Body of pancreas (tissue), 4 donors: ENCODE measurements around the gene UGP2. TPM values are rescaled to one million over a fixed set of nuclear protein-coding genes. Genes with fewer than 3 reads are reported as not detected.
"Not testable (repeated sequence)": the region's sequence is repeated elsewhere in the genome, so short reads cannot be mapped to it uniquely, and the experiment has no call there.

Experiments
- ATAC-seq: fragments of 150-250 bp; one replicate; pipeline ENCODE4 v1.9.1; 2016
- DNase-seq, 4 donors: peaks; one replicate each; pipeline ENCODE4 v3.0.0-alpha.2; 2019
- H3K27ac ChIP-seq, 4 donors: fragments of 200-600 bp; sonication (generic); 1 replicate in 3 of 4; 2 replicates in 1 of 4; pipeline versions ENCODE4 v1.5.1 to v1.6.1; 2016 to 2019; ENCODE audit warnings: mild to moderate bottlenecking in 1 of 4, mixed read lengths in 1 of 4, moderate library complexity in 1 of 4
- H3K27me3 ChIP-seq, 2 donors: fragments of 200-600 bp; sonication (generic); one replicate each; pipeline ENCODE4 v1.6.0; 2016; ENCODE audit warnings: mild to moderate bottlenecking in 1 of 2
- H3K36me3 ChIP-seq, 2 donors: fragments of 200-600 bp; sonication (generic); replicated peaks in 1 of 2; 2 replicates each; pipeline ENCODE4 v1.5.1; 2016; ENCODE audit warnings: low read depth in 2 of 2; ENCODE audit not compliant: insufficient read depth in 1 of 2
- H3K4me1 ChIP-seq: fragments of 200-600 bp; sonication (generic); one replicate; pipeline ENCODE4 v1.6.0; 2016
- H3K4me3 ChIP-seq, 2 donors: fragments of 200-600 bp; sonication (generic); 1 replicate in 1 of 2; 2 replicates in 1 of 2; pipeline ENCODE4 v1.5.1; 2016 to 2019
- H3K9me3 ChIP-seq, 3 donors: fragments of 200-600 bp; sonication (generic); 1 replicate in 2 of 3; 2 replicates in 1 of 3; pipeline ENCODE4 v1.5.1; 2016
- POLR2A ChIP-seq, 3 donors: fragments of 450-650 bp; IDR thresholded peaks; one replicate each; pipeline ENCODE4 v1.6.1; 2016; ENCODE audit warnings: antibody characterized with exemption in 3 of 3, mild to moderate bottlenecking in 2 of 3
- WGBS, 2 donors: methylation state at CpG; one replicate each; pipeline ENCODE4 v1.1.5; 2017; 5-methylcytosine and 5-hydroxymethylcytosine counted together
- intact Hi-C: fragments of 100-400 bp; cut with DNase I; formaldehyde crosslinking; loops from one replicate; pipeline ENCODE4 v1.15.1; 2023
- total RNA-seq, 2 donors: library from RNA; depleted of rRNA; stranded (reverse); fragments of >200 nt; gene quantifications; one replicate each; pipeline ENCODE4 v1.1.0, GENCODE V29; 2016
- TF ChIP-seq, protein P1 (sequence below), 7 experiments: fragments of 450-650 bp in 4 of 7; fragments of 200-600 bp in 3 of 7; sonication (generic) in 3 of 7; IDR thresholded peaks; one replicate each; pipeline ENCODE4 v1.5.1; 2016 to 2019; ENCODE audit warnings: antibody characterized with exemption in 7 of 7

The UGP2 gene
- total RNA-seq, 2 donors from 2014 or later = 64.3 to 93.3 TPM

DNA sequence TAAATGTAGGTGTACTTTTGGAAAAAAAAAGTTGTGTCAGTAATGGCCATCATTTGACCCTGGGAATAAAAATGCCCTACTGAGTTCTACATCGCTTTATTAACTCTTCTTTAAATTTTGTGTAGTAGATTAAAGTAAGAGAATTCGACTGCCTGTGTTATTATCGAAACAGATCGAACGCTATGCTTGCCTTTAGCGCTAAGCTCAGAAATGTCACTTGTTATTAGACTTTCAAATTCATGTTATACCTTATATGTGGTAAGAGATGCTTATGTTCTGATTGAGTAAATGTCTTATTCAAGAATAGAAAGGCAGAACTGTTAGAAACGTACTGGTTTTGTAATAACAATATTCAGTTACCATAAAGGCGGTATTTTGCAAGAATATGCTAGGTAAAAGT is 1.4 kb downstream of the UGP2 start:
- no peak for ATAC-seq
- intact Hi-C loops = no loop called here
- Histone ChIP-seq H3K36me3 (no peaks in the 10 kb centered on the region), H3K27ac (peak overlapping the region; percentile 50 to 99 (median 98)), H3K4me3 (peak overlapping the region in 1 of 2 donors; percentile 79), H3K9me3 (no peaks in the 10 kb centered on the region), H3K27me3 (no peaks in the 10 kb centered on the region), H3K4me1 (peaks cover 27% of the 10 kb centered on the region)
- DNase-seq = no peak
- no peak for TF ChIP-seq POLR2A (IDR thresholded peaks at IDR 0.05)
- TF ChIP-seq, protein P1, sequence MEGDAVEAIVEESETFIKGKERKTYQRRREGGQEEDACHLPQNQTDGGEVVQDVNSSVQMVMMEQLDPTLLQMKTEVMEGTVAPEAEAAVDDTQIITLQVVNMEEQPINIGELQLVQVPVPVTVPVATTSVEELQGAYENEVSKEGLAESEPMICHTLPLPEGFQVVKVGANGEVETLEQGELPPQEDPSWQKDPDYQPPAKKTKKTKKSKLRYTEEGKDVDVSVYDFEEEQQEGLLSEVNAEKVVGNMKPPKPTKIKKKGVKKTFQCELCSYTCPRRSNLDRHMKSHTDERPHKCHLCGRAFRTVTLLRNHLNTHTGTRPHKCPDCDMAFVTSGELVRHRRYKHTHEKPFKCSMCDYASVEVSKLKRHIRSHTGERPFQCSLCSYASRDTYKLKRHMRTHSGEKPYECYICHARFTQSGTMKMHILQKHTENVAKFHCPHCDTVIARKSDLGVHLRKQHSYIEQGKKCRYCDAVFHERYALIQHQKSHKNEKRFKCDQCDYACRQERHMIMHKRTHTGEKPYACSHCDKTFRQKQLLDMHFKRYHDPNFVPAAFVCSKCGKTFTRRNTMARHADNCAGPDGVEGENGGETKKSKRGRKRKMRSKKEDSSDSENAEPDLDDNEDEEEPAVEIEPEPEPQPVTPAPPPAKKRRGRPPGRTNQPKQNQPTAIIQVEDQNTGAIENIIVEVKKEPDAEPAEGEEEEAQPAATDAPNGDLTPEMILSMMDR (IDR thresholded peaks at IDR 0.05) = no peak
- WGBS, 2 donors = 45 to 48% methylated on average over 8 of the region's 8 CpGs

DNA sequence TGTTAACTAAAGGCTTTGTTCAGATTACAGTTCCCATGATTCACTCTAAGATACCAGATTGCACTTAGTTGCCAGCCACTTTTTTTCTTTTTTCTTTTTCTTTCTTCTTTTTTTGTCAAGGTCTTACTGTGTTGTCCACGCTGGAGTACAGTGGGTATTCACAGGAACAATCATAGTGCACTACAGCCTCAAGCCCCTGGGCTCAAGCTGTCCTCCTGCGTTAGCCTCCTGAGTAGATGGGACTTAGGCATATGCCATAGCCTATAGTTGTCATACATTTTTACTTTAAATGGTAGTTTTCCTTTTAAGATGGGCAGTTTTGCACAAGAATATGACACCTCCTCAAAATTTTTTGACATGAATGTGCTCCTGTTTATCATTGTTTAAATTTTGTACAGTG is 2.1 kb downstream of the UGP2 start:
- H3K4me1 ChIP-seq = peaks cover 34% of the 10 kb centered on the region

DNA sequence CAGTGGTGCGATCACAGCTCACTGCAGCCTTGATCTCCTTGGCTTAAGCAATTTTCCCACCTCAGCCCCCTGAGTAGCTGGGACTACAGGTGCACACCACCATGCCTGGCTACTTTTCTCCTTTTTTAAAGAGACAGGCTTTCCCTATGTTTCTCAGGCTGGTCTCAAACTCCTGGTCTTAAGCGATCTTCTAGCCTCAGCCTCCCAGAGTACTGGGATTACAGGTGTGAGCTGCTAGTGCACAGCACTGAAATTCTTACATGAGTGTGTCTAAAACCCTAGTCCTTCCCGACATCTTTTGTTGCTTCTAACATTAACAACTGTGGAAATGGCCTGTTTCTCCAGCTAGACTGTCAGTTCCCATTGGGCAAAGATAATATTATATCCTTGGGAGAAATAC is 2.9 kb downstream of the UGP2 start:
- H3K36me3 ChIP-seq = no peaks in the 10 kb centered on the region
- WGBS, 2 donors = 73 to 76% methylated on average over 3 of the region's 3 CpGs
- H3K27ac ChIP-seq = no peak overlapping the region
- no peak for TF ChIP-seq POLR2A (IDR thresholded peaks at IDR 0.05)
- TF ChIP-seq, protein P1 (IDR thresholded peaks at IDR 0.05) = no peak
- no peak overlapping the region for H3K4me3 ChIP-seq
- ATAC-seq = no peak
- DNase-seq = no peak
- peaks cover 42% of the 10 kb centered on the region for H3K4me1 ChIP-seq
- no peaks in the 10 kb centered on the region for H3K27me3 ChIP-seq
- H3K9me3 ChIP-seq = no peaks in the 10 kb centered on the region
- intact Hi-C loops = no loop called here

More for the DNA sequence above, 2.1 kb downstream of the UGP2 start:
- H3K36me3 ChIP-seq = no peaks in the 10 kb centered on the region
- H3K27ac ChIP-seq = peak overlapping the region in 1 of 4 donors; percentile 98
- H3K27me3 ChIP-seq = no peaks in the 10 kb centered on the region
- 77 to 80% methylated on average over 2 of the region's 2 CpGs for WGBS, 2 donors
- no peak for ATAC-seq
- no peak overlapping the region for H3K4me3 ChIP-seq
- H3K9me3 ChIP-seq = no peaks in the 10 kb centered on the region
- intact Hi-C loops = no loop called here
- no peak for DNase-seq
- no peak for TF ChIP-seq POLR2A (IDR thresholded peaks at IDR 0.05)
- TF ChIP-seq, protein P1 (IDR thresholded peaks at IDR 0.05) = no peak

DNA sequence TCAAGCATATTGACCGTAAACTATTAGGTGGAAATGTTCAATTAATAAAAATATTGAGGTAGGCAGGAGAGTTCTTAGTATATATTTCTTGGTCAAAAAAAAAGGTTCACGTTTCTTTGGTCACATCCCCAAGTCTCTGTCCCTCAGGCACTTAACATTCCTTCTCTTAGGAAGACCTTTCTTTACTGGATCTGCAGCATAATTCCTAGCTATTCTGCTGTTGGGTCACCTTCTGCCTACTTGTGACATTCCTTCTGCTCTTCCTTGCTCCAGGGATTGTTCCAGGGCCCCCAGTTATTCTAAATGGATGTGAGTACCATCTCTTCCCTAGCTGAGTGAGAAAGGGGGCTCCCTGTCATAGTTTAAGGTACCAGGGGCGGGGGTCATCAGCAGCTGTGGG is 4.2 kb downstream of the UGP2 start:
- peaks cover 39% of the 10 kb centered on the region for H3K4me1 ChIP-seq
- no peak overlapping the region for H3K4me3 ChIP-seq
- H3K9me3 ChIP-seq = no peaks in the 10 kb centered on the region
- no peaks in the 10 kb centered on the region for H3K27me3 ChIP-seq
- intact Hi-C loops = no loop called here
- H3K27ac ChIP-seq = no peak overlapping the region
- ATAC-seq (no peak), DNase-seq (no peak)
- WGBS, 2 donors = 94 to 100% methylated on average over 3 of the region's 3 CpGs
- no peak for TF ChIP-seq POLR2A (IDR thresholded peaks at IDR 0.05)
- TF ChIP-seq, protein P1 (IDR thresholded peaks at IDR 0.05) = no peak
- H3K36me3 ChIP-seq = no peaks in the 10 kb centered on the region

DNA sequence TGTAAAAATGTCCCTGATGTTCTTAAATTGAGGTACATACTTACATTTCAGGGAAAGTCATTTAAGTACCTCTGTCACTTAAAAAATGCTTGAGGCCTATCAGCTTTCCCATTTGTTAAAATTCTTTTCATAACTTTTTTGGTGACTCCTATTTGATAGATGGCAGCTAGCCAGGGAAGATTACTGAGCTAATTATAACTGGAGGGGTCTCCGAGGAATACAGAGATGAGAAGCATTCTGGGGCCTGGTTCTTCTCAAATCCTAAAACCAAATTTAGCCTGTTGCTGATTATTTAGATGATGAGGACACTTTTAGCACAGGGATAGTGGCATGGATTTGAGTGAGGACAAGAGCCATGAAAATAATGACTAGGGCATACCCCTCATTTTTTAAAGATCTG is 4.8 kb downstream of the UGP2 start:
- intact Hi-C loops = no loop called here
- Histone ChIP-seq H3K27me3 (no peaks in the 10 kb centered on the region), H3K4me1 (peaks cover 39% of the 10 kb centered on the region), H3K4me3 (no peak overlapping the region), H3K36me3 (no peaks in the 10 kb centered on the region), H3K27ac (no peak overlapping the region), H3K9me3 (no peaks in the 10 kb centered on the region)
- TF ChIP-seq POLR2A (IDR thresholded peaks at IDR 0.05) = no peak
- TF ChIP-seq, protein P1 (IDR thresholded peaks at IDR 0.05) = no peak
- DNase-seq (no peak), ATAC-seq (no peak)
- WGBS, 2 donors = 38 to 39% methylated on average over 1 of the region's 1 CpG

DNA sequence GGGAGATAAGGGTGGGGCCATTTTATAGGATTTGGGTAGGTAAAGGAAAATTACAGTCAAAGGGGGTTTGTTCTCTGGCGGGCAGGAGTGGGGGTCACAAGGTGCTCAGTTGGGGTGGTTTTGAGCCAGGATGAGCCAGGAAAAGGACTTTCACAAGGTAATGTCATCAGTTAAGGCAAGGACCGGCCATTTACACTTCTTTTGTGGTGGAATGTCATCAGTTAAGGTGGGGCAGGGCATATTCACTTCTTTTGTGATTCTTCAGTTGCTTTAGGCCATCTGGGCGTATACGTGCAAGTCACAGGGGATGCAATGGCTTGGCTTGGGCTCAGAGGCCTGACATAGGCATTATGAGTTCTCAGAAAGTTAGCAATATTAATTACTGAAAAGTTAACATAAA is 5.9 kb downstream of the UGP2 start:
- H3K9me3 ChIP-seq, H3K4me3 ChIP-seq, DNase-seq, H3K27ac ChIP-seq, H3K36me3 ChIP-seq, intact Hi-C loops, ATAC-seq, H3K27me3 ChIP-seq: not testable (repeated sequence)
- WGBS, 2 donors = 96 to 97% methylated on average over 4 of the region's 4 CpGs
- H3K4me1 ChIP-seq = peaks cover 45% of the 10 kb centered on the region
